IMR-90 (cell line): ENCODE data around the gene CISTR. TPM values are rescaled to one million over a fixed set of nuclear protein-coding genes. Genes with fewer than 3 reads are reported as not detected.

ENCODE experiments used
- ATAC-seq: fragments of 200-7000 bp; cut with Tn5 transposase; 2 replicates; pipeline ENCODE4 v1.9.1; 2020; ENCODE audit warnings: low read depth, mild to moderate bottlenecking, moderate library complexity
- BruUV-seq: library from RNA; stranded (reverse); fragments of 400-500 nt; replicated peaks from 2 replicates; lab custom pipeline; 2021; lab: Mats Ljungman, UMichigan
- CTCF ChIA-PET: fragments of 300-600 bp; formaldehyde crosslinking; extraction: SDS; loops from one replicate; lab custom pipeline; 2021; ENCODE audit warnings: antibody characterized with exemption; lab: Yijun Ruan, JAX
- POLR2A ChIA-PET: fragments of 300-600 bp; sonication (Branson Sonifier 250); formaldehyde crosslinking; loops from one replicate; lab custom pipeline; 2022; ENCODE audit warnings: antibody characterized with exemption; ENCODE audit not compliant: unreplicated experiment; lab: Charles Lee
- DNase-seq: peaks from one replicate; pipeline ENCODE4 v3.0.0; 2013
- H2AFZ ChIP-seq: replicated peaks from 2 replicates; pipeline ENCODE3; 2013; ENCODE audit warnings: low read length, mild to moderate bottlenecking; ENCODE audit not compliant: poor library complexity
- H2AK5ac ChIP-seq: 2 replicates; pipeline ENCODE4 v1.6.1; 2013; ENCODE audit warnings: low read depth, low read length, inconsistent platforms
- H2AK9ac ChIP-seq: replicated peaks from 2 replicates; pipeline ENCODE3; 2013; ENCODE audit warnings: mild to moderate bottlenecking, low read depth, low read length, moderate library complexity; ENCODE audit not compliant: poor library complexity
- H2BK120ac ChIP-seq: 2 replicates; pipeline ENCODE4 v1.6.1; 2013; ENCODE audit warnings: low read depth, low read length, inconsistent platforms
- H2BK15ac ChIP-seq: 3 replicates; pipeline ENCODE4 v1.6.1; 2013; ENCODE audit warnings: low read depth, low read length, inconsistent platforms
- H2BK20ac ChIP-seq: 2 replicates; pipeline ENCODE4 v1.6.1; 2013; ENCODE audit warnings: low read depth, mild to moderate bottlenecking, inconsistent platforms, low read length, moderate library complexity
- H2BK5ac ChIP-seq: 2 replicates; pipeline ENCODE4 v1.6.1; 2013; ENCODE audit warnings: mild to moderate bottlenecking, low read depth, low read length, inconsistent platforms; ENCODE audit not compliant: poor library complexity, severe bottlenecking
- H3K14ac ChIP-seq: replicated peaks from 2 replicates; pipeline ENCODE4 v1.6.1; 2013; ENCODE audit warnings: low read depth, low read length, inconsistent platforms
- H3K18ac ChIP-seq: 2 replicates; pipeline ENCODE4 v1.6.1; 2013; ENCODE audit warnings: low read depth, low read length, control low read depth
- H3K23ac ChIP-seq: 2 replicates; pipeline ENCODE4 v1.6.1; 2013; ENCODE audit warnings: low read depth, low read length, inconsistent platforms
- H3K27ac ChIP-seq: 2 replicates; pipeline ENCODE4 v1.5.1; 2013; ENCODE audit warnings: mild to moderate bottlenecking, control low read depth, low read length; ENCODE audit not compliant: insufficient read depth
- H3K27me3 ChIP-seq: 2 replicates; pipeline ENCODE4 v1.6.1; 2013; ENCODE audit warnings: low read length; ENCODE audit not compliant: control insufficient read depth, insufficient read depth
- H3K36me3 ChIP-seq: 2 replicates; pipeline ENCODE4 v1.6.1; 2013; ENCODE audit warnings: low read length, mixed read lengths; ENCODE audit not compliant: control insufficient read depth, insufficient read depth
- H3K4ac ChIP-seq: 2 replicates; pipeline ENCODE4 v1.6.1; 2013; ENCODE audit warnings: low read depth, low read length, inconsistent platforms
- H3K4me1 ChIP-seq: 2 replicates; pipeline ENCODE4 v1.6.1; 2013; ENCODE audit warnings: low read length, mixed read lengths; ENCODE audit not compliant: control insufficient read depth, insufficient read depth
- H3K4me2 ChIP-seq: 2 replicates; pipeline ENCODE4 v1.6.1; 2013; ENCODE audit warnings: low read depth, mild to moderate bottlenecking, control low read depth, low read length, moderate library complexity
- H3K4me3 ChIP-seq: 2 replicates; pipeline ENCODE4 v1.5.1; 2013; ENCODE audit warnings: low read depth, mild to moderate bottlenecking, control low read depth, low read length, moderate library complexity; ENCODE audit not compliant: insufficient read depth
- H3K56ac ChIP-seq: 2 replicates; pipeline ENCODE4 v1.6.1; 2013; ENCODE audit warnings: low read length, inconsistent platforms; ENCODE audit not compliant: insufficient read depth; ENCODE audit errors: extremely low read depth
- H3K79me1 ChIP-seq, 2 experiments: 2 replicates each; pipeline ENCODE4 v1.6.1; 2013; ENCODE audit warnings: low read length in 2 of 2, inconsistent platforms in 1 of 2, low read depth in 1 of 2
- H3K9ac ChIP-seq: 2 replicates; pipeline ENCODE4 v1.6.1; 2013; ENCODE audit warnings: low read depth, low read length, control low read depth
- H3K9me1 ChIP-seq: 2 replicates; pipeline ENCODE4 v1.6.1; 2013; ENCODE audit warnings: low read length, inconsistent platforms; ENCODE audit not compliant: insufficient read depth
- H3K9me3 ChIP-seq: 2 replicates; pipeline ENCODE4 v1.6.1; 2013; ENCODE audit warnings: low read length; ENCODE audit not compliant: control insufficient read depth, insufficient read depth
- H4K20me1 ChIP-seq: 2 replicates; pipeline ENCODE4 v1.6.1; 2013; ENCODE audit warnings: low read length, inconsistent platforms; ENCODE audit not compliant: insufficient read depth
- H4K5ac ChIP-seq: 2 replicates; pipeline ENCODE4 v1.6.1; 2013; ENCODE audit warnings: mild to moderate bottlenecking, low read depth, low read length, control low read depth
- H4K8ac ChIP-seq, 2 experiments: 2 replicates each; pipeline ENCODE4 v1.6.1; 2013; ENCODE audit warnings: low read depth in 2 of 2, low read length in 2 of 2, control low read depth in 1 of 2, inconsistent platforms in 1 of 2
- H4K91ac ChIP-seq: 2 replicates; pipeline ENCODE4 v1.6.1; 2013; ENCODE audit warnings: low read depth, low read length, inconsistent platforms; ENCODE audit not compliant: insufficient read depth
- CEBPB ChIP-seq: IDR thresholded peaks from 2 replicates; pipeline ENCODE4 v1.6.1; 2012; ENCODE audit warnings: low read depth, low read length, improper control_type of control experiment
- POLR2A ChIP-seq: IDR thresholded peaks from 2 replicates; pipeline ENCODE4 v1.6.1; 2012; ENCODE audit warnings: mild to moderate bottlenecking, low read depth, low read length
- RAD21 ChIP-seq: IDR thresholded peaks from 2 replicates; pipeline ENCODE4 v1.6.1; 2012; ENCODE audit warnings: low read length, improper control_type of control experiment
- WGBS, 2 experiments: methylation state at CpG; one replicate each; pipeline versions ENCODE4 v1.1.5 to v1.1.7; 2013; ENCODE audit warnings: missing lambda C conversion rate in 2 of 2; ENCODE audit not compliant: insufficient read length in 1 of 2; ENCODE audit errors: extremely low coverage in 2 of 2; 5-methylcytosine and 5-hydroxymethylcytosine counted together
- dilution Hi-C: fragments of 300-500 bp; cut with HindIII; formaldehyde crosslinking; loops from one replicate; pipeline ENCODE4 v1.14.3; 2018; ENCODE audit warnings: low sequenced_read_pairs; ENCODE audit not compliant: unreplicated experiment
- in situ Hi-C: fragments of 300-500 bp; cut with MboI; formaldehyde crosslinking; loops from 3 replicates; pipeline ENCODE4 v1.14.3; 2019; ENCODE audit warnings: low sequenced_read_pairs, inconsistent platforms, mixed read lengths
- intact Hi-C: fragments of 100-400 bp; cut with micrococcal nuclease; formaldehyde crosslinking; loops from 2 replicates; pipeline ENCODE4 v1.10.0; 2022
- polyA plus RNA-seq, 3 experiments: library from polyadenylated mRNA; depleted of rRNA; stranded (reverse); fragments of >200 nt; gene quantifications; 2 replicates each; pipeline ENCODE4 v1.2.3, GENCODE V29; 2012; ENCODE audit warnings: low replicate concordance in 1 of 3
- total RNA-seq: library from RNA; depleted of rRNA; stranded (reverse); fragments of >200 nt; gene quantifications from 2 replicates; pipeline ENCODE4 v1.2.3, GENCODE V29; 2012

The CISTR gene
- total and polyA plus RNA-seq, 2 of the 4 experiments (the other 2 are of a cell fraction) = not detected

- Histone ChIP-seq H3K4ac (no peak overlapping the region), H2BK5ac (no peak overlapping the region), H3K56ac (no peak overlapping the region), H3K36me3 (peaks cover 35% of the 10 kb centered on the region), H2BK120ac (no peak overlapping the region), H4K8ac (no peak overlapping the region), H3K18ac (no peak overlapping the region), H2AFZ (no peak overlapping the region), H3K9me3 (no peaks in the 10 kb centered on the region), H4K20me1 (peaks cover 3% of the 10 kb centered on the region; the same call in 1 of the 2 replicates), H3K4me1 (peaks cover 15% of the 10 kb centered on the region), H4K91ac (no peak overlapping the region), H4K5ac (no peak overlapping the region), H2BK20ac (no peak overlapping the region), H3K4me2 (0 out of 2 replicates have a peak overlapping the region, but pooled peaks have one; percentile 44), H3K9ac (no peak overlapping the region), H2AK5ac (no peak overlapping the region), H3K14ac (no peak overlapping the region), H2BK15ac (no peak overlapping the region), H3K4me3 (no peak overlapping the region), H2AK9ac (no peak overlapping the region), H3K27me3 (no peaks in the 10 kb centered on the region), H3K27ac (no peak overlapping the region), H3K9me1 (peaks cover 11% of the 10 kb centered on the region), H3K23ac (no peak overlapping the region), H3K79me1 (peaks cover 10 to 24% of the 10 kb centered on the region in 2 experiments)
- in situ Hi-C loops = no loop called here
- ATAC-seq (peak; percentile 3; the same call in 1 of the 2 replicates), DNase-seq (peak; percentile 82)
- dilution Hi-C loops = no loop called here
- no TSS peak for BruUV-seq
- intact Hi-C loops = no loop called here
- no CpG with 5 or more reads among the region's 3 CpGs for WGBS, 2 experiments
- ChIA-PET POLR2A (interaction anchor here (0.6 kb wide), 1 partner anchor 537 kb away, joined by 6 read pairs; no protein-coding TSS in a partner anchor), CTCF (no interaction called here)
- TF ChIP-seq CEBPB = peak; percentile 78
- TF ChIP-seq RAD21 = no peak
- no peak for TF ChIP-seq POLR2A
These were observed 29.2 kb downstream of the CISTR start for GRCh38 chr12:53722450-53723041.
